ENCODE measurements around the gene SLU7. TPM values are rescaled to one million over a fixed set of nuclear protein-coding genes. Genes with fewer than 3 reads are reported as not detected.

Gene SLU7
- total RNA-seq, 3 donors from 2014 or later, result 46.4 to 52.3 (median 49.5) TPM

DNA sequence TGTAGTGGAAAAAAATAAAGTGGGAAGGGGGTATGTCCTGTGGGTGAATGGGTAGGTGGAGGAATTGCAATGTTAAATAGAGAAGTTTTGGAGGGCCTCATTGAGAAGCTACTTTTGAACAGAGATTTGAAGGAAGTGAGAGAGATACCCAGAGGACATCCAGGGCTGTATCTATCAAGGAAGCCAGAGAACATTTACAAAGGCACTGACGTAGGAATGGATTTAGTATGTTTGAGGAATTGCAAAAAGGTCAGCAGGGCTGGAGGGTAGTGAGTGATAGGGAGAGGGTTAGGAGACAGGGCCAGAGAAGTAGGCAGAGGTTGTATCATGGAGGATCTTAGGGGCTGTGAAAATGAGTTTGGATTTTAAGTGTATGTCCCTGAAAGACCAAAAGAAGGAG lies 16.7 kb upstream of the SLU7 start:
- TF ChIP-seq, protein P1, sequence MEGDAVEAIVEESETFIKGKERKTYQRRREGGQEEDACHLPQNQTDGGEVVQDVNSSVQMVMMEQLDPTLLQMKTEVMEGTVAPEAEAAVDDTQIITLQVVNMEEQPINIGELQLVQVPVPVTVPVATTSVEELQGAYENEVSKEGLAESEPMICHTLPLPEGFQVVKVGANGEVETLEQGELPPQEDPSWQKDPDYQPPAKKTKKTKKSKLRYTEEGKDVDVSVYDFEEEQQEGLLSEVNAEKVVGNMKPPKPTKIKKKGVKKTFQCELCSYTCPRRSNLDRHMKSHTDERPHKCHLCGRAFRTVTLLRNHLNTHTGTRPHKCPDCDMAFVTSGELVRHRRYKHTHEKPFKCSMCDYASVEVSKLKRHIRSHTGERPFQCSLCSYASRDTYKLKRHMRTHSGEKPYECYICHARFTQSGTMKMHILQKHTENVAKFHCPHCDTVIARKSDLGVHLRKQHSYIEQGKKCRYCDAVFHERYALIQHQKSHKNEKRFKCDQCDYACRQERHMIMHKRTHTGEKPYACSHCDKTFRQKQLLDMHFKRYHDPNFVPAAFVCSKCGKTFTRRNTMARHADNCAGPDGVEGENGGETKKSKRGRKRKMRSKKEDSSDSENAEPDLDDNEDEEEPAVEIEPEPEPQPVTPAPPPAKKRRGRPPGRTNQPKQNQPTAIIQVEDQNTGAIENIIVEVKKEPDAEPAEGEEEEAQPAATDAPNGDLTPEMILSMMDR (IDR thresholded peaks at IDR 0.05), result no peak
- Histone ChIP-seq H3K4me3 (no peak overlapping the region), H3K9me3 (no peaks in the 10 kb centered on the region), H3K36me3 (ENCODE audit: low read depth) (no peaks in the 10 kb centered on the region), H3K4me1 (ENCODE audit: low read depth) (peaks cover 4% of the 10 kb centered on the region)
- DNase-seq, result no peak
- intact Hi-C loops (cut with DNase I, micrococcal nuclease), result no loop called here
- ATAC-seq, result no peak

DNA sequence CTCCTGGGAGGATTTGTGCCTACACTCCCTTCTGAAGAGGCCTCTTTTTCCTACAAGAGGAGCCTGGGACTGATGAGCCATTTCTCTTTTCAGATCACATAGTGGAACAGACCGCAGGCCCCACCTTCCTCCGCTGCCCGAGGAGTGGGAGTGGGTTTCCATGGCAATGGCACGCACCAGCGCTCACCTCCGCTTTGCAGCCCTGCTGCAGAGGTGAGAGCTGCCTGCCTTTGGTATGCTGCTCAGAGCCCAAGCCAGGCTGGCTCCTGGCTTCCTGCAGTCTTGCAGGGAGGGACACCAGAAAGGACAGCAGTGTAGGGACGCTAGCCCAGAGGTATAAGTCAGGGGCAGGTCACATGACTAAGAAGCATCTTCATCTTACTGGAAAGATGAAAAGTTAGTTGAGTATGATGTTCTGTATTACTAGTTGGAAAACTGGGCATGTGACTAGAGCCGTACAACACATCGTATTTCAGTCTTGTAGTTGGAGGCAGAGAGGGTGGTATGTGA lies 15.2 kb upstream of the SLU7 start:
- Histone ChIP-seq H3K4me1 (ENCODE audit: low read depth) (peaks cover 4% of the 10 kb centered on the region), H3K4me3 (no peak overlapping the region), H3K36me3 (ENCODE audit: low read depth) (no peaks in the 10 kb centered on the region), H3K9me3 (no peaks in the 10 kb centered on the region)
- TF ChIP-seq, protein P1 (IDR thresholded peaks at IDR 0.05), result no peak
- ATAC-seq (no peak), DNase-seq (peak in 1 of 3 donors; percentile 63)
- intact Hi-C loops (cut with DNase I, micrococcal nuclease), result no loop called here

DNA sequence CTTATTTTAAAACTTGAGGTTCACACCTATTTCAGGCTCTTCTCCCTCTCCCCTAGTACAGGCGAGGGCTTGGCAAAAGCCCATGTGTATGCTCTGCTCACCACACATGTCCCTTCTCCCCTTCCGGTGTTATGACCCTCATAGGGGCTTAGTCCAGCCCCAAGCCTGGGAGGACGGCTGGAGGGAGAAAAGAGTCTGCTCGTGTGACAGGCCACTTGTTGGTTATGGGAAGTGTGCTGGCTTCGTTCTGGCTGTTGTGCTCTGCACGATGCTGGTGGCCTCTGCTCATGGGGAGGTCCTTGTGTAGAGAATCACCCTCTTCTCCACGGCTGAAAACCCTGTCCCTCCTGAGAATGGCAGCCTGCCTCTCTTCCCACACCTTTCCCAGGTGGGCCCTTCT lies 13.9 kb upstream of the SLU7 start:
- ATAC-seq, result no peak

DNA sequence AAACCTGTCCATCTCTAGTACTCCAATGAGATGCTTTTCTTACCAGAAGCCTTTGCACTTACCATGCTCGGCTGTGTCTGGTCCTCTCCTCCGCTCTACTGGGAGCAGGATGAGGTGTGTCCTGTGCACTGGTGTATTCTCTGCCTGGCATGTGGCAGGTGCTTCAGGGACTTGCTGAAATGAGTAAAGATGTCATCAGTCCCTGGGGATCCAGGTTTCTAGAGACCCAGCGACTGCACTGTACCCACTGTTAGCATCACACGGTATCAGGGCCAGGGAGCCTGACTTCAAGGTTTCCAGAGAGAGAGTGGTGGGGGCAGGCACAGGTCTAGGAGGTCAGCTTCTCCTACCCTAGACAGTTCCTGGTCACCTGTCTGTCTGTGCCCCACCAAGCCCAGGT lies 13.3 kb upstream of the SLU7 start:
- ATAC-seq, result no peak
- no peak for DNase-seq
- intact Hi-C loops (cut with DNase I, micrococcal nuclease), result no loop called here
- Histone ChIP-seq H3K4me1 (ENCODE audit: low read depth) (no peaks in the 10 kb centered on the region), H3K9me3 (no peaks in the 10 kb centered on the region), H3K4me3 (no peak overlapping the region), H3K36me3 (ENCODE audit: low read depth) (no peaks in the 10 kb centered on the region)
- TF ChIP-seq, protein P1 (IDR thresholded peaks at IDR 0.05), result no peak

More for the DNA sequence above, 13.9 kb upstream of the SLU7 start:
- Histone ChIP-seq H3K36me3 (ENCODE audit: low read depth) (no peaks in the 10 kb centered on the region), H3K9me3 (no peaks in the 10 kb centered on the region), H3K4me1 (ENCODE audit: low read depth) (no peaks in the 10 kb centered on the region), H3K4me3 (no peak overlapping the region)
- intact Hi-C loops (cut with DNase I, micrococcal nuclease), result no loop called here
- TF ChIP-seq, protein P1 (IDR thresholded peaks at IDR 0.05), result no peak
- DNase-seq, result no peak

DNA sequence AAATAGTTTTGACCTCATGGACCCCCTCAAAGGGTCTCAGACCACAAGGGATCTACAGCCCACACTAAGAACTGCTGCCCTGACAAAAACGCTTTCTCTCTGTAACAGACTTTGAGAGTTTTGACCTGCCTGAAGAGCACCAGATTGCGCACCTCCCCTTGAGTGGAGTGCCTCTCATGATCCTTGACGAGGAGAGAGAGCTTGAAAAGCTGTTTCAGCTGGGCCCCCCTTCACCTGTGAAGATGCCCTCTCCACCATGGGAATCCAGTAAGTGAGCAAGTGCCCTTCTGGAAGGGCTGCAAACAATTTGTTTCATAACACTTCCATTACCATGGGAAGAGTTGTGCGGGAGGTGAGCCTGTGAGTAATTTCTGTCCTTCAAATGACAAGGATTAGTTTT lies 8.7 kb upstream of the SLU7 start:
- H3K9me3 ChIP-seq, result no peaks in the 10 kb centered on the region
- intact Hi-C loops (cut with DNase I, micrococcal nuclease), result no loop called here

More for the DNA sequence above, 8.7 kb upstream of the SLU7 start:
- H3K4me3 ChIP-seq, result no peak overlapping the region
- DNase-seq, result no peak
- TF ChIP-seq, protein P1 (IDR thresholded peaks at IDR 0.05), result no peak
- no peaks in the 10 kb centered on the region for H3K4me1 ChIP-seq (ENCODE audit: low read depth)
- ATAC-seq, result no peak
- no peaks in the 10 kb centered on the region for H3K36me3 ChIP-seq (ENCODE audit: low read depth)

Measured in mucosa of descending colon (tissue), 3 donors.